LNCaP clone FGC (cell line): ENCODE data around the gene CIB1.
A peak's percentile ranks its signal among the peaks of the same experiment; 100 is the strongest.

ENCODE experiments used
- DNase-seq: peaks from one replicate; pipeline ENCODE4 v3.0.0-alpha.2; 2011; ENCODE audit warnings: low read depth
- H3K4me3 ChIP-seq: 2 replicates; pipeline ENCODE4 v1.5.1; 2011; ENCODE audit warnings: mild to moderate bottlenecking, low read depth, low read length, control low read depth
- CTCF ChIP-seq: IDR thresholded peaks from 2 replicates; pipeline ENCODE4 v1.5.1; 2012; ENCODE audit warnings: mild to moderate bottlenecking; ENCODE audit not compliant: control insufficient read depth, insufficient read depth; ENCODE audit errors: extremely low read depth

CIB1 gene

GRCh38 chr15:90239371-90239770 lies 5.6 kb upstream of the CIB1 start:
- no peak overlapping the region for H3K4me3 ChIP-seq
- no peak for TF ChIP-seq CTCF
- no peak for DNase-seq

- DNase-seq: no peak
- H3K4me3 ChIP-seq: peak within 1 kb of the TSS; percentile 94
- TF ChIP-seq CTCF: no peak
Observed at GRCh38 chr15:90234096-90234988, 601 bp upstream of the CIB1 start, which contains the start of gene GDPGP1. Gene GDPGP1, plus strand, starts transcription at chr15:90234209. Its CDS starts 6,700 bp downstream, at chr15:90240909.

GRCh38 chr15:90232941-90233386 lies 777 bp downstream of the CIB1 start:
- DNase-seq: no peak
- TF ChIP-seq CTCF: peak; percentile 62; the same call in 1 of the 2 replicates
- peak overlapping the region; percentile 94 for H3K4me3 ChIP-seq

- H3K4me3 ChIP-seq: peak overlapping the region; percentile 94
- no peak for DNase-seq
- TF ChIP-seq CTCF: no peak
Observed at GRCh38 chr15:90232196-90232595, 1.5 kb downstream of the CIB1 start.

- TF ChIP-seq CTCF: no peak
- peak overlapping the region; percentile 94 for H3K4me3 ChIP-seq
- peak; percentile 87 for DNase-seq
Observed at GRCh38 chr15:90231028-90232017, 2.4 kb downstream of the CIB1 start.

- TF ChIP-seq CTCF: no peak
- peak overlapping the region; percentile 20; the same call in 1 of the 2 replicates for H3K4me3 ChIP-seq
- DNase-seq: no peak
Observed at GRCh38 chr15:90230610-90231009, 3.1 kb downstream of the CIB1 start.
